ENCODE data around the gene IGFL4. TPM values are rescaled to one million over a fixed set of nuclear protein-coding genes. Genes with fewer than 3 reads are reported as not detected.

The IGFL4 gene
- polyA plus RNA-seq, 1 experiment = not detected

DNA sequence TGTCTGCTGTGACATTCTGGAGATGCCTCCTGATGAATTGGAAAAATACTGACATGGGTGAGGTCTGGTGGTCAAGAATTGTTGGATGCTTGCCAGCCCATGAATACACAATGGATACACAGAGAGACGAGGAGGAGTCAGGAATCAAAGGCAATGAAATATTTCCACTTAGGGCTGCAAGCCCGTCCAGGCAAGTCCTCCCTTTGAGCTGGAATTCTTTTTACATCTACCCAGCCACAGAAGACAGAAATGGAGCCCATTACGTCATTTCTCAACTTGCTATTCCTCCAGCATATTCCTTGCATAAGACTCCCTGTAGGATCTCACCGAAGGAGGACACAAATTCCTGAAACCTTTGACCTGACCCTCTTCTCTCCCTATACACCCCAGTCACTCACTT is 15.7 kb upstream of the IGFL4 start:
- TF ChIP-seq, protein P1, sequence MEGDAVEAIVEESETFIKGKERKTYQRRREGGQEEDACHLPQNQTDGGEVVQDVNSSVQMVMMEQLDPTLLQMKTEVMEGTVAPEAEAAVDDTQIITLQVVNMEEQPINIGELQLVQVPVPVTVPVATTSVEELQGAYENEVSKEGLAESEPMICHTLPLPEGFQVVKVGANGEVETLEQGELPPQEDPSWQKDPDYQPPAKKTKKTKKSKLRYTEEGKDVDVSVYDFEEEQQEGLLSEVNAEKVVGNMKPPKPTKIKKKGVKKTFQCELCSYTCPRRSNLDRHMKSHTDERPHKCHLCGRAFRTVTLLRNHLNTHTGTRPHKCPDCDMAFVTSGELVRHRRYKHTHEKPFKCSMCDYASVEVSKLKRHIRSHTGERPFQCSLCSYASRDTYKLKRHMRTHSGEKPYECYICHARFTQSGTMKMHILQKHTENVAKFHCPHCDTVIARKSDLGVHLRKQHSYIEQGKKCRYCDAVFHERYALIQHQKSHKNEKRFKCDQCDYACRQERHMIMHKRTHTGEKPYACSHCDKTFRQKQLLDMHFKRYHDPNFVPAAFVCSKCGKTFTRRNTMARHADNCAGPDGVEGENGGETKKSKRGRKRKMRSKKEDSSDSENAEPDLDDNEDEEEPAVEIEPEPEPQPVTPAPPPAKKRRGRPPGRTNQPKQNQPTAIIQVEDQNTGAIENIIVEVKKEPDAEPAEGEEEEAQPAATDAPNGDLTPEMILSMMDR (IDR thresholded peaks at IDR 0.05; ENCODE audit: low read depth, low read length) = no peak
- Histone ChIP-seq H3K4me3 (ENCODE audit: low read depth, low read length) (no peak overlapping the region), H3K27me3 (ENCODE audit: control insufficient read depth, insufficient read depth, low read length) (peaks cover 33% of the 10 kb centered on the region), H3K27ac (ENCODE audit: low read depth, low read length) (no peak overlapping the region), H3K9me3 (ENCODE audit: control insufficient read depth, insufficient read depth, low read length) (peaks cover 4% of the 10 kb centered on the region; the same call in 1 of the 2 replicates)
- ChIA-PET POLR2A (no interaction called here), CTCF (interaction anchor here (2.0 kb wide), 1 partner anchor 28 kb away, joined by 6 read pairs; no protein-coding TSS in a partner anchor)
- DNase-seq (ENCODE audit: low read depth, low spot score) = no peak

DNA sequence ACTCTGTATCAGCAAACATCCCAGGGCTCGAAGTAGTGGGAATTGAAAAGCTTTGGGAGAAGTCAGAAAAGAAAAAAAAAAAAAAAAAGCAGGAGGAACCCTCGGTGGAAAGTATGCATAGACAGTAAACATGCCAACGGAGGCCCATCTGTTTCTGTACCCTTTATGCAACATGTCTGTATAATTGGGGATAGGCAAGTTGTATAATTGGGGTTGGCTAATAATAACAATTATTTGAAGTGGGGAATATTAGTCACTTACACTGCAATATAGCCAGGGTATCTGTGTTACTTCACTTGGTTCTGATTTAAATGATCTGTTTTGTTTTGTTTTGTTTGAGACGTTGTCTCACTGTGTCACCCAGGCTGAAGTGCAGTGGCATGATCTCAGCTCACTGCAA is 12.1 kb upstream of the IGFL4 start:
- no peak for DNase-seq (ENCODE audit: low read depth, low spot score)
- no peak overlapping the region for H3K4me3 ChIP-seq (ENCODE audit: low read depth, low read length)
- no peaks in the 10 kb centered on the region for H3K9me3 ChIP-seq (ENCODE audit: control insufficient read depth, insufficient read depth, low read length)
- TF ChIP-seq, protein P1 (IDR thresholded peaks at IDR 0.05; ENCODE audit: low read depth, low read length) = no peak
- H3K27ac ChIP-seq (ENCODE audit: low read depth, low read length) = no peak overlapping the region
- ChIA-PET POLR2A (no interaction called here), CTCF (interaction anchor here (0.6 to 1.3 kb wide), 2 partner anchors 30 to 490 kb away, joined by 3 to 6 read pairs; no protein-coding TSS in a partner anchor)
- peaks cover 33% of the 10 kb centered on the region for H3K27me3 ChIP-seq (ENCODE audit: control insufficient read depth, insufficient read depth, low read length)

DNA sequence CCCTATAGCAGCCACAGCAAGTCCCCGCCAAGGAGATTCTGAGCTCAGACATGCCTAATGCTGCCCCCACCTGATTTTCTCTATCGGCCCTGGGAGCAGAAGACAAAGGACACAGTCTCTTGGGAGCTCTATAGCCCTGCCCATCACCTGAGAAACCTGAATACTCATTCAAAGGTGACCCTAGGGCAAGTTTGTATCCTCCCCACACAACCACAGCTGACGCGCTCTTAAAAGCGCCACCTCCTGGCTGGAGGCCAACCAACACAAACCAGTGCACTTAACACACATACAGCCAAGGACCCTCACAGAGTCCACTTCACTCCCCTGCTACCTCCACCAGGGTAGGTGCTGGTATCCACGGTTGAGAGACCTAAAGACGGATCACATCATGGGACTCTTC is 8.8 kb upstream of the IGFL4 start:
- Histone ChIP-seq H3K4me3 (ENCODE audit: low read depth, low read length) (no peak overlapping the region), H3K9me3 (ENCODE audit: control insufficient read depth, insufficient read depth, low read length) (no peaks in the 10 kb centered on the region), H3K27me3 (ENCODE audit: control insufficient read depth, insufficient read depth, low read length) (peaks cover 31% of the 10 kb centered on the region), H3K27ac (ENCODE audit: low read depth, low read length) (no peak overlapping the region)
- no peak for DNase-seq (ENCODE audit: low read depth, low spot score)
- ChIA-PET POLR2A (interaction anchor here (0.6 kb wide), 1 partner anchor 96 kb away, joined by 3 read pairs; no protein-coding TSS in a partner anchor), CTCF (interaction anchor here (0.6 to 1.3 kb wide), 2 partner anchors 21 to 231 kb away, joined by 3 to 5 read pairs; no protein-coding TSS in a partner anchor)
- TF ChIP-seq, protein P1 (IDR thresholded peaks at IDR 0.05; ENCODE audit: low read depth, low read length) = no peak

DNA sequence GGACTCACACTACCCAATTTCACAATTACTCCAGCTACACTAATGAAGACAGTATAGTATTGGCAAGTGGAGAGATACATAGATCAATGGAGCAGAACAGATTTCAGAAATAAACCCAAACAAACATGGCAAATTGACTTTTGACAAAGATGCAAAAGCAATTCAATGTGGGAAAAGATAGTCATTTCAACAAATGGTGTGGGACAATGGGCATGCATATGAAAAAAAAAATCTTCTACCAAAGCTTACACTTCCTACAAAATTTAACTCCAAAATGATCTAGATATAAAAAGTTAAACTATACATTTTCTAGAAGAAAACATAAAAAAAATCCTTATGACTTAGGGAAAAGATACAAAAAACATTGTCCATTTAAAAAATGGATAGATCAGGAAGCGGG is 2.7 kb upstream of the IGFL4 start:
- H3K4me3 ChIP-seq (ENCODE audit: low read depth, low read length) = no peak overlapping the region
- CTCF ChIA-PET = interaction anchor here (1.6 to 2.6 kb wide), 2 partner anchors 15 to 34 kb away, joined by 6 to 20 read pairs; no protein-coding TSS in a partner anchor
- no peak for DNase-seq (ENCODE audit: low read depth, low spot score)
- peaks cover 7% of the 10 kb centered on the region for H3K9me3 ChIP-seq (ENCODE audit: control insufficient read depth, insufficient read depth, low read length)
- POLR2A ChIA-PET = no interaction called here
- TF ChIP-seq, protein P1 (IDR thresholded peaks at IDR 0.05; ENCODE audit: low read depth, low read length) = no peak
- H3K27me3 ChIP-seq (ENCODE audit: control insufficient read depth, insufficient read depth, low read length) = peaks cover 52% of the 10 kb centered on the region
- H3K27ac ChIP-seq (ENCODE audit: low read depth, low read length) = no peak overlapping the region

DNA sequence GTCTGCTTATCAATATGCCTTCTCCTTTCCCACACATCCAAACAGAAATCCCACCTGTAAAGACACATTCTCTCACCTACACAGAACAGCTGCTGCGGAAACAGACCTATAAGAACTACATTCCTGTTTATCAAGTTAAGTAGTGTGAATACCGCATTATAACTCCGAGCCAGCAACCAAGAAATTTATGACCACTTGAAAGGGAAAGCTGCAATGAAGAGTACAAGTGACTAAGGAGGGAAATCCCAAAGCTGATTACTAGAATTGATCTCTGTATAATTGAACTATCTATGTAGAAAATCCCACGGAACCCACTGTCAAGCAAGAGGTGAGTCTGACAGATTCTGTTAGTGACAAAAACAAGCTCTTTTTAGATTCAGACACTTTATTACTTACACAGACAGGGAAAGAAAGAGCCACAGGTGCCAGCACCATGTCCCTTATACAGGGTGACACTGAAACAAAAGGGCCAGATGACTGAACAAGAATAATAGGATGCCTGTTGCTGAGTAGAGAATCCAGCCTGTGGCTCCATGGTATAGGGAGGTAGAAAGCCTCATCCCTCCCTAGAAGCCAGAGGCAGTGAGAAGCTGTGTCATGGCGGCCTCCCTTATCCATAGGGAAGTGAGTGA is 1.6 kb upstream of the IGFL4 start:
- POLR2A ChIA-PET = no interaction called here

More for the DNA sequence above, 1.6 kb upstream of the IGFL4 start:
- peaks cover 52% of the 10 kb centered on the region for H3K27me3 ChIP-seq (ENCODE audit: control insufficient read depth, insufficient read depth, low read length)
- CTCF ChIA-PET = interaction anchor here (1.2 to 2.6 kb wide), 4 partner anchors 13 to 222 kb away, joined by 3 to 20 read pairs (median 6); no protein-coding TSS in a partner anchor
- no peak overlapping the region for H3K27ac ChIP-seq (ENCODE audit: low read depth, low read length)
- H3K9me3 ChIP-seq (ENCODE audit: control insufficient read depth, insufficient read depth, low read length) = peaks cover 7% of the 10 kb centered on the region
- TF ChIP-seq, protein P1 (IDR thresholded peaks at IDR 0.05; ENCODE audit: low read depth, low read length) = no peak
- H3K4me3 ChIP-seq (ENCODE audit: low read depth, low read length) = no peak overlapping the region
- DNase-seq (ENCODE audit: low read depth, low spot score) = no peak

All from AG04450 (cell line).